Measurements from ENCODE around the gene AOC1. TPM values are rescaled to one million over a fixed set of nuclear protein-coding genes. Genes with fewer than 3 reads are reported as not detected.

Gene AOC1
- total RNA-seq, 1 donor from 2014 or later: not detected

DNA sequence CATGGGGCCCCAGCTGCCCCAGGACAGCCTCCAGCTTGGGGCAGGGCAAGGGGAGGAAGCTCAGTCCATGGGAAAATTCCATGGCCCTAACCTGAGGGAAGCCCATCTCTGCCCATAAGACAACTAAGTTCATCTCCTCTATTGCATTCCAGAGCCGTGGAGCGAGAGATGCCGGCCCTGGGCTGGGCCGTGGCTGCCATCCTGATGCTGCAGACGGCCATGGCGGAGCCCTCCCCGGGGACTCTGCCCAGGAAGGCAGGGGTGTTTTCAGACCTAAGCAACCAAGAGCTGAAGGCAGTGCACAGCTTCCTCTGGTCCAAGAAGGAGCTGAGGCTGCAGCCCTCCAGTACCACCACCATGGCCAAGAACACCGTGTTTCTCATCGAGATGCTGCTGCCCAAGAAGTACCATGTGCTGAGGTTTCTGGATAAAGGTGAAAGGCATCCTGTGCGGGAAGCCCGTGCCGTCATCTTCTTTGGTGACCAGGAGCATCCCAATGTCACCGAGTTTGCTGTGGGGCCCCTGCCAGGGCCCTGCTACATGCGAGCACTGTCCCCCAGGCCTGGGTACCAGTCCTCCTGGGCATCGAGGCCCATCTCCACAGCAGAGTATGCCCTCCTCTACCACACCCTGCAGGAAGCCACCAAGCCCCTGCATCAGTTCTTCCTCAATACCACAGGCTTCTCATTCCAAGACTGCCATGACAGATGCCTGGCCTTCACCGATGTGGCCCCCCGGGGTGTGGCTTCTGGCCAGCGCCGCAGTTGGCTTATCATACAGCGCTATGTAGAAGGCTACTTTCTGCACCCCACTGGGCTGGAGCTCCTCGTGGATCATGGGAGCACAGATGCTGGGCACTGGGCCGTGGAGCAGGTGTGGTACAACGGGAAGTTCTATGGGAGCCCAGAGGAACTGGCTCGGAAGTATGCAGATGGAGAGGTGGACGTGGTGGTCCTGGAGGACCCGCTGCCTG lies 4.3 kb downstream of the AOC1 start:
- no peak for DNase-seq (ENCODE audit: extremely low read depth, low read depth, low spot score)

DNA sequence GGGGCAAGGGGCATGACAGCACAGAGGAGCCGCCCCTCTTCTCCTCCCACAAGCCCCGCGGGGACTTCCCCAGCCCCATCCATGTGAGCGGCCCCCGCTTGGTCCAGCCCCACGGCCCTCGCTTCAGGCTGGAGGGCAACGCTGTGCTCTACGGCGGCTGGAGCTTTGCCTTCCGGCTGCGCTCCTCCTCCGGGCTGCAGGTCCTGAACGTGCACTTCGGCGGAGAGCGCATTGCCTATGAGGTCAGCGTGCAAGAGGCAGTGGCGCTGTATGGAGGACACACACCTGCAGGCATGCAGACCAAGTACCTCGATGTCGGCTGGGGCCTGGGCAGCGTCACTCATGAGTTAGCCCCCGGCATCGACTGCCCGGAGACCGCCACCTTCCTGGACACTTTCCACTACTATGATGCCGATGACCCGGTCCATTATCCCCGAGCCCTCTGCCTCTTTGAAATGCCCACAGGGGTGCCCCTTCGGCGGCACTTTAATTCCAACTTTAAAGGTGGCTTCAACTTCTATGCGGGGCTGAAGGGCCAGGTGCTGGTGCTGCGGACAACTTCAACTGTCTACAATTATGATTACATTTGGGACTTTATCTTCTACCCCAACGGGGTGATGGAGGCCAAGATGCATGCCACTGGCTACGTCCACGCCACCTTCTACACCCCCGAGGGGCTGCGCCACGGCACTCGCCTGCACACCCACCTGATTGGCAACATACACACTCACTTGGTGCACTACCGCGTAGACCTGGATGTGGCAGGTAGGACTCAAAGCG lies 5.1 kb downstream of the AOC1 start:
- no peak for DNase-seq (ENCODE audit: extremely low read depth, low read depth, low spot score)

DNA sequence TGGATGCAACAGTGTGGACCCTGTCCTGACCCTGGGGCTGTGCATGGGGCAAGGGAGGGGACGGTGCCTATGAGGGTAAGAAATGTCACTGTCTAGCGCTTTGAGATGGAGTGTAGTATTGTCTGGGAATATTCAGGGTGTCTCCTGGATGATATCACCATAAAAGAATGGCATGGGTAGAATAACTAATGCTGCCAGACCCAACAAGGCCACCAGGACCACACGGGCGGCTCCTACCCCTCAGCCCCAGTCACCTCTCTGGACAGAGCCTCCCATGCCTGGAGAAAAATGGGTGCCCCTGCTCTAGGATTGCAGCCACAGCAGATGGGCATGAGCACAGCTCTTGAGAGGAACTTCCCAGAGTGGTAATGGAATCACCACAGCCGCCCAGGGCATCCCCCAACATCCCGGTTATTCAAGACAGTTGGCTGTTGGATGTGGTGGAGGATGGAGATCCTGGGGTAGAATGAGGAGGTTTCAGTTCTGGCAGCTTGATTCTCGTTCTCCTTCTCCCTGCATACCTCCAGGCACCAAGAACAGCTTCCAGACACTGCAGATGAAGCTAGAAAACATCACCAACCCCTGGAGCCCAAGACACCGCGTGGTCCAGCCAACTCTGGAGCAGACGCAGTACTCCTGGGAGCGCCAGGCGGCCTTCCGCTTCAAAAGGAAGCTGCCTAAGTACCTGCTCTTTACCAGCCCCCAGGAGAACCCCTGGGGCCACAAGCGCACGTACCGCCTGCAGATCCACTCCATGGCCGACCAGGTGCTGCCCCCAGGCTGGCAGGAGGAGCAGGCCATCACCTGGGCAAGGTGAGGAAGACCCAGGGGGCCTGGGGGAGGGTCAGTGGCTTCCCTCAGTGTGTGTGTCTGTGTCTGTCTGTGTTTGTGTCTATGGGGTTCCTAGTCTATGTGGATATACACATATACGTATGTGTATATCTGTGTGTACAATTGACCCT lies 6.2 kb downstream of the AOC1 start:
- DNase-seq (ENCODE audit: extremely low read depth, low read depth, low spot score): no peak

DNA sequence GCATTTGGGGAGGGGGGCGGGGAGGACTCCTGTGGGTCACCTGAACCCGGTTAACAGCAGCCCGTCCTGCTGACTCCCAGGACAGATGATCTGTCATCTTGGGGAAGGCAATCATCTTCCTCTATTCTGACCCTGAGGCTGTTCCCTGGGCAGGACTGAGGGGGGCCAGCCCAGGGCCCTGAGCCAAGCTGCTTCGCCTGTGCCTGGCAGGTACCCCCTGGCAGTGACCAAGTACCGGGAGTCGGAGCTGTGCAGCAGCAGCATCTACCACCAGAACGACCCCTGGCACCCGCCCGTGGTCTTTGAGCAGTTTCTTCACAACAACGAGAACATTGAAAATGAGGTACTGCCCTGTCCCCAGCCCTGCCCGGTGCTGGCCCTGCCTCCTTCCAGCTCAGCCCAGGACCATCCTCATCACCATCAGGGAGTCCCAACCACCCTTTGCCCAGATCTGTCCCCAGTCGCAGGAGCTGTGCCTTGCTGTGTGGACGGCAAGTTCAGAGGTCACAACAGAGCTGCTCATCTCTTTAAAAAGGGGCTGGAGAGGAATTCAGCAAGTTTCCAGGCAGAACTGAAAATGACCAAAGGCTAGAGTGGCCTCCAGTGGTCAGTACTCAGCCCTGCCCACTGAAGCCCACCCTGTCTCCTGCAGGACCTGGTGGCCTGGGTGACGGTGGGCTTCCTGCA lies 8.1 kb downstream of the AOC1 start:
- no peak for DNase-seq (ENCODE audit: extremely low read depth, low read depth, low spot score)

DNA sequence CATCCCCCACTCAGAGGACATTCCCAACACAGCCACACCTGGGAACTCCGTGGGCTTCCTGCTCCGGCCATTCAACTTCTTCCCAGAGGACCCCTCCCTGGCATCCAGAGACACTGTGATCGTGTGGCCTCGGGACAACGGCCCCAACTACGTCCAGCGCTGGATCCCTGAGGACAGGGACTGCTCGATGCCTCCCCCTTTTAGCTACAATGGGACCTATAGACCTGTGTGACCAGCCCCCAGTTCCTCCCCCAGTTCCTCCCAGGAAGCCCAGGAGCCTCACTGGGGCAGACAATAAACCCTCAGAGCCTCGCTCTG lies 8.6 kb downstream of the AOC1 start:
- DNase-seq (ENCODE audit: extremely low read depth, low read depth, low spot score): no peak

DNA sequence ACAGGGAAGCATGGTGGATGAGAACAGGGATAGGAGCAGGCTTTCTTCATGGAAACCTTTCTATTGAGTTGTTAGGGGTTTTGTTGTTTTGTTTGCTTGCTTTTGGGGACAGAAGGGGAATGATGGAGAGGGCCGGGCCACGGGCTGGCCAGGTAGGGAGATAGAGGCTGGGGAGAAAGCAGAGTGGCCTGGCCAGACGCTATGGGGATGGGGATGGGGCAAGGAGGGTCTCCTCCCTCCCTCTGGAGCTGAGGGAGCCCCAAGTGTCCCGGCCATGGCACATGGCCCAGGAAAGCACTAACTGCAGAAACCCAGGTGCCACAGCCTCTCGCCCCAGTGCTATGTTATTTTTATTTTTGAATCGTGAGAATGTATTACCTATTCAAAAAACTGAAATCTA lies 10.0 kb downstream of the AOC1 start:
- no peak for DNase-seq (ENCODE audit: extremely low read depth, low read depth, low spot score)

DNA sequence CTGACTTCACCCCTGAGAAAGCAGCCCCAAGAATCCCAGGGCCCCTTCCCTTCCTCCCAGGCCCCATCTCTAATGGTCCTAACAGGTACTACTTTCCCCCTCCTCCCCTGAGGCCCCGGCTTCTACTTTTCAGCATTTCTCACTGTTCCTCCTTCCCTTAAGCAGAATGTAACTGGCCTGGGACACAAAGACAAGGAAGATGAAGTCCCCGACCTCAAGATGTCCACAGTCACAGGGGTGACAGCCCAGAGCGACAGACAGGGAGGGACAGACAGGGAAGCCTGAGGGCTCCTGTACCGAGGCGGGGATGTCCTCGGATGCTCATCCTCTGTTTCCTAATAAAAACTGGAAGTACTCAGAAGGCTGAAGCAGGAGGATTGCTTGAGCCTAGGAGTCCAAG lies 11.6 kb downstream of the AOC1 start:
- DNase-seq (ENCODE audit: extremely low read depth, low read depth, low spot score): no peak

DNA sequence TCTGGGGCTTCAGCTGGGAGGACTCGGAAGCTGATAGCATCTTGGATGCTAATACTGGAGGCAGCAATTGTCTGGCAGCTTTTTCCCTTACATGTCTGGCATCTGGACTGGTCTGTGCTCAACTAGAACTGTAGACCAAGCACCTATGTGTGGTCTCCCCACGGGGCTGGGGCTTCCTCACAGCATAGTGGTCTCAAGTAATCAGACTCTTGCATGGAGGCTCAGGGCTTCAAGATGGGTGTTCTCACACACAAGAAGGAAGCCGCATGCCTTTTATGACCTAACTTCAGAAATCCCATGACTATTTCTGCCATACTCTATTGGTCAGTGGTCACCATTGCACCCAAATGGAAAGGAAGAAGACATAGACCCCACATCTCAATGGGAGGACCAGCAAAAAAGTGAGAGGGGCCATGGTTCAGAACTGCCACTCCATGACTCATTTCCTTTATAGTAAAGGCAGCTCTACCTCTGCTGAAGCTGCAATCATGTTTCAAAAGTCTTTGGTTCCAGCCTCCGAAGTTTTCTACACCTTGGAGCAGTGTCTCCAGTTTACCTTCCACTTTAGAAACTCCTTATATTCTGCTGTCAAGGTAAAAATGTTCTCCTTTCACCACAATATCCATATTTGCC lies 14.7 kb downstream of the AOC1 start:
- DNase-seq (ENCODE audit: extremely low read depth, low read depth, low spot score): no peak

DNA sequence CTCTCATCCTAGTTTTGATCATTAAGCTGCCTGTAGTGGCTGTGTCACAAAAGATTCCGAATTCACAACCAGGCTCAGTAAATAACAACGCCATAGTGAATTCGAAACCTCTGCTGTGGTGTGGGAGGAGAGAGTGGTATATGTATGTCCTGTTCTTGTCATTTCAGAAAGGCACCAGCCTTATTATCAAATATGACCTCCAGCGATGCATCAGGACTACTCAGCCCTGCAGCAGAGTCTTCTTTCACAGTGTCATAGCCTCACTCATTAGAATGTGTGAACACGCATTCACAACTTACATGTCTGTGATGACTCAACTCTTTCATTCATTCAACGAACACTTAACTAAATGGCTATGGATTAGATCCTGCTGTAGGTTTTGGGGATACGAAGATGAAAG lies 15.3 kb downstream of the AOC1 start:
- no peak for DNase-seq (ENCODE audit: extremely low read depth, low read depth, low spot score)

DNA sequence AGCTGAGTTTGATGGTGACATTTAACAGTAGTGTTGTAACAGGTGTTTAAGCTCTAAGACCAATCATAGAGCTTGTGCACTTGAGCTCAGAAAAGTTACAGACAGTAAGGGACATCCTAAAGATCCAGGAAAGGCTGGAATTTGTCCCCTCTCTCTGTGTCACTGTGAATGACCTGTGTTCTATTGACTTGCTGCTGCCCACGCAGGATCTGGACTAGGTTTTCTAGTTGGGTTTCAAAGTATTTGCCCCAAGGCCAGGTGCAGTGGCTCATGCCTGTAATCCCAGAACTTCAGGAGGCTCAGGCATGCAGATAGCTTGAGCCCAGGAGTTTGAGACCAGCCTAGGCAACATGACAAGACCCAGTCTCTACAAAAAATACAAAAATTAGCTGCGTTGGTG lies 17.1 kb downstream of the AOC1 start:
- no peak for DNase-seq (ENCODE audit: extremely low read depth, low read depth, low spot score)

DNA sequence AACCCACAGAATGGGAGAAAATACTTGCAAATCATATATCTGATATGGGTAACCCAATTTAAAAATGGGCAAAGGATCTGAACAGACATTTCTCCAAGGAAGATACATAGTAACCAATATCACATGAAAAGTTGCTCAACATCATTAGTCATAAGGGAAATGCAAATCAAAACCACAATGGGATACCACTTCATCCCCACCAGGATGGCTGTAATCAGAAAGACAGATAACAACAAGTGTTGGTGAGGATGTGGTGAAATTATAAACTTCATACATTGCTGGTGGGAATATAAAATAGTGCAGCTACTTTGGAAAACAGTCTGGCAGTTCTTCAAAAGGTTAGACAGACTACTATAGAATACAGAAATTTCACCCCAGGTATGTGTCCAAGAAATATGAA lies 19.3 kb downstream of the AOC1 start:
- no peak for DNase-seq (ENCODE audit: extremely low read depth, low read depth, low spot score)

DNA sequence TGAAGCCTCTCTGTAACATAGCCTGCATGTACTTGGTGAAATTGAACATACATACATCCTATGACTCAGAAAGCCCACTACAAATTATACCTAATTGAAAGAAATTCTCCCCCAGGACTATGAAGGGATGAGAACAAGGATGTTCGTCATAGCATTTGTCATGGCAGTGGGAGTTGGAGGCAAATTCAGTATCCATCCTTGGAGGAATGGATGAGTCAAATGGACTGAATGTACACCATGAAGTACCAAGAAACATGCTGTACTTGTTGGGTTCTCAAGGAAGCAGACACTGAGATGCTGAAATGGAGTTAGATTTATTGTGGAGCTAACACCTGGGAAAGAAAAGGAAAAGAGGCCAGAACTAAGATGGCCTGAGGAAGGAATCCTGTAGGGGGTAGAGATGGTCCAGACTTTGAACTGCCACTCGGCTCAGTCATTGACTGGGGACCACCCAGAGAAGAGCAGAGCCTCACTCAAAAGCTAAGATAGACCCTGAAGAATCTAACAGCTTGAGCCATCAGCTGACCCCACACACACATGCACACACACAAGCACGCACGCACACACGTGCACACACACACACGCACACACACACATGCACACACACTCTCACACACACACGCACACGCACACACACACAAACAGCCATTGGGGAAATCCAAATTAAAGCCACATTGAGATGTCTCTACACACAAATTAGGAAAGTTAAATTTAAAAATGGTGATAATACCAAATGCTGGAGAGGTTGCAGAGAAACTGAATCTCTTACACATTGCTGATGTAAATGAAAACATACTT lies 22.3 kb downstream of the AOC1 start:
- no peak for DNase-seq (ENCODE audit: extremely low read depth, low read depth, low spot score)

DNA sequence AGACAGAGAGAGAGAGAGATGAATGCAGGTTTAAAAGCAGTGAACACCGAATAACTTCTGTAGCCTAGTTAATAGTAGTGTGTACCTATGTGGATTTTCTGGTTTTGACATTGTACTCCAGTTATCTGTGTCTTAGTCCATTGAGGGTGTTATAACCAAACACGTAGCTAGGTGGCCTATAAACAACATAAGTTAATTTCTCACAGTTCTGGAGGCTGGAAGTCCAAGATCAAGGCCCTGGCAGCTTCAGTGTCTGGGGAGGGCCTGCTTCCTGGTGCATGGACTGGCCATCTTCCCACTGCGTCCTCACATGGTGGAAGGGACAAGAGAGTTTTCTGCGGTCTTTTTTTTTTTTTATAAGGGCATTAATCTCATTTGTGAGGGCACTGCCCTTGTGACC lies 23.5 kb downstream of the AOC1 start:
- DNase-seq (ENCODE audit: extremely low read depth, low read depth, low spot score): no peak

DNA sequence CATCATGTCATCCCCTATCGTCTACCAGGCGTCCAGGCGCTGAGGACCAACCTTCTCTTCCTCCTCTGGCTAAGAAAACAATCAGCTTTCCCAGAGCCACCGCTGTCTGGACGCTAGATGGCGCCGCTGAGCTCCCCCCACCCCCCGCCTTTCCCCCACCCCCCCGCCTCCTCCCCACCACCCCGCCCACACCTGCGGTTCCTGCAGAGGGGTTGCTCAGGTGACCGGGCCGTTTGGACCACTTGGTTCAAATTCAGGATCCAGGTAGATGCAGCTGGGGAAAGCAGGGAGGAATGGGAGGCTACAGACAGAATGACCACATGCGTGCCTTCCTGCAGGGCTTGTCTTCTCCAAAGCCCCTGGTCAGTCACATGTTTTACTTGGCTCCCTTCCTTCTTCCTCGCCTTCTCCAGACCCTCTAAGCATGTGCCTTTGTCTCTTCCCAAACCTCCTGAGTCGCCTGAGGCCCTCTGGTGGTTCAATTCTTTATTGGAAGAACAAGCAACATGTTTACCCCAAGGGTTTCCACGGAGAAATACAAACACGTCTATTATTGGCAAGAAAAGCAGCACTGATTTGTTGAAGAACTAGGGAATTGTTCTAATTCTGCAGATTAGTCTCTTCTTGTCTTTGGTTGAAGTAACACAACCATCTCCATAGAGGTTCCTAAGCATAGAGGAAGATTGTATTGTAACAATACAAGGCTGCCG lies 24.7 kb downstream of the AOC1 start:
- DNase-seq (ENCODE audit: extremely low read depth, low read depth, low spot score): peak; percentile 85

DNA sequence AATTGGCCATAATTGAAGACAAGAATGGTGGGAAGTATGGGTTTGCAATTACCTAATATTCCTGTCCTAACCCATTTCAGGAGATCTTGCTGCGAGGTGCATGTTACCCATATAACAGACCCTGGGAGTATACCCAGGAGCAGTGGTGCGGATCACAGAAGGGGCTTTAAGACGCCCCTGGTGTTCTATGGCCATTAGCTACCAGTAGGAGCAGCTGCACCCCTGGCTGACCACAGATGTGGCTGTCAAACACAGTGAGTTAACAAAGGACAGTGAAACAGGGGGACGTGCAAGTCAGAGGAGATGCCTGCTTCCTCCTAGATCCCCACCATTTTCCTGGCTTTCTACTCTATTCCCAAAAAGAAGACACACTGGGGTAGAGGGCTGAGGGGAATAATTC lies 25.2 kb downstream of the AOC1 start:
- no peak for DNase-seq (ENCODE audit: extremely low read depth, low read depth, low spot score)

DNA sequence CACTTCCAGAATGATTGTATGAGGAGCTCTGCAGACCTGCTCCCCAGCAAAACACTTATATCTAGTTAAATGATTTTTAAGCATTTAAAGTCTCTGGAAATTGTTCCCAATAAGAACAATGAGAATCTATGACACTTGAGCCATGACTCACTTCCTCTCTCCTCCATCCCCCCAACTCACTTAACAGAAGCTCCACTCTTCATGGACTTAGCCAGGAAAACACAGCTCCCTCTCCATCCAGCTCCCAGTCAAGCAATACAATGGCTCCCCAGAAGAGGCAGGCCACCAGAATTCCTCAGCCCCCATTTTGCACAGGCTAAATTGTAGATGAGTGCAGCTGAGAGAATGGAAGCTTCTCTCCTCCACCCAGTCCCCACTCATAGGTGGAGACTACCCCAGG lies 27.0 kb downstream of the AOC1 start:
- no peak for DNase-seq (ENCODE audit: extremely low read depth, low read depth, low spot score)

DNA sequence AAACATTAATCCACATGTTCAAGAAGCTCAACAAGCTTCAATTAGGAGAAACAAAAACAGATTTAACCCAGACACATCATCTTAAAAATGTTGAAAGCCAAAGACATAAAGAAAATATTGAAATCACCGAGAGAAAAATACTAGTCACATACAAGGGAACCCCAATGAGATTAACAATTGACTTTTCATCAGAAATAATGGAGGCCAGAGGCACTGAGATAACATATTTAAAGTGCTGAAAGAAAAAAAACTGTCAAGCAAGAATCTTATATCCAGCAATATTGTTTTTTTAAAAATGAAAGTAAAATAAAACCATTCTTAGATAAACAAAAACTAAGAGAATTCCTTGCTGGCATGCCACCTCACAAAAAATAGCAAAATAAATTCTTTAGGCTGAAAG lies 28.9 kb downstream of the AOC1 start:
- DNase-seq (ENCODE audit: extremely low read depth, low read depth, low spot score): no peak

DNA sequence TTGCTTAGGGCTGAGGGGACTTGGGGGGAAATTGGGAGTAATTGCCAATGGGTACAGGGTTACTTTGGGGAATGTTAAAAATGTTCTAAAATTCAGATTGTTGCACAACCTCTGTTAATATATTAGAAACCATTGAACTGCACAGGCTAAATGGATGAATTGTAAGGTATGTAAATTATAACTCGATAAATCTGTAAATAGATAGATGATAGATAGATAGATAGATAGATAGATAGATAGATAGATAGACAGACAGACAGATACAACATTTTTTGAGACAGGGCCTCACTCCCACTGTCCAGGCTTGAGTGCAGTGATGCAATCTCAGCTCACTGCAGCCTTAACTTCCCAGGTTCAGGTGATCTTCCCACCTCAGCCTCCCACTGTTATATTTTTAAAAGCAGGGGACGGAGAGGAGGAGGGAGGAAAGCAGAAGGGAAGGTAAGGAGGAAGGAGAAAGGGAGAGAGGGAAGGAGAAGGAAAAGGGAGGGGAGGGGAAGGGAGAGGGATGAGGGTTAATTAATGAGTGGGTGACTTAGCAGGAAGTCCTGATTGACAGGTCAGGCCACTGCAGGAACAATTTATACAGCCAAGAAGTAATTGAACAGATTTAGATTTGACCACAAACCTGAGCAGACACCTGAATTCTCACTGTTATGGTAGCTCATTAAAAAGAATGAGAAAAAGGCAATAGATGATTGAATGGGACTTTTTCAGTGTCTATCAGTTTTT lies 38.7 kb downstream of the AOC1 start:
- no peak for DNase-seq (ENCODE audit: extremely low read depth, low read depth, low spot score)

All from glomerular endothelial cell (primary cell).